ENCODE data around the gene NUFIP1.

Gene NUFIP1

GRCh38 chr13:44895953-44896335, 93.3 kb downstream of the NUFIP1 start:
- no peak for TF ChIP-seq POLR2A (IDR thresholded peaks at IDR 0.05; ENCODE audit: low read depth, low read length)
- no peak for TF ChIP-seq SPI1 (IDR thresholded peaks at IDR 0.05; ENCODE audit: low read depth, low read length)
- TF ChIP-seq POLR2AphosphoS5 (IDR thresholded peaks at IDR 0.05; ENCODE audit: low read depth, low read length), result no peak
- TF ChIP-seq PAX5 (IDR thresholded peaks at IDR 0.05; ENCODE audit: insufficient read depth, low read length, severe bottlenecking), result no peak
- TF ChIP-seq POU2F2 (IDR thresholded peaks at IDR 0.05; ENCODE audit: low read depth, low read length), result no peak
- TF ChIP-seq TAF1 (IDR thresholded peaks at IDR 0.05; ENCODE audit: low read depth, low read length), result no peak
- FAIRE-seq (no peak), DNase-seq (ENCODE audit: insufficient read length, low spot score) (no peak)

- TF ChIP-seq POLR2A (IDR thresholded peaks at IDR 0.05; ENCODE audit: low read depth, low read length), result no peak
- TF ChIP-seq SPI1 (IDR thresholded peaks at IDR 0.05; ENCODE audit: low read depth, low read length), result no peak
- TF ChIP-seq TAF1 (IDR thresholded peaks at IDR 0.05; ENCODE audit: low read depth, low read length), result no peak
- TF ChIP-seq POLR2AphosphoS5 (IDR thresholded peaks at IDR 0.05; ENCODE audit: low read depth, low read length), result no peak
- no peak for TF ChIP-seq POU2F2 (IDR thresholded peaks at IDR 0.05; ENCODE audit: low read depth, low read length)
- TF ChIP-seq PAX5 (IDR thresholded peaks at IDR 0.05; ENCODE audit: insufficient read depth, low read length, severe bottlenecking), result no peak
- FAIRE-seq, result no peak
- DNase-seq (ENCODE audit: insufficient read length, low spot score), result no peak
Measured at GRCh38 chr13:44895264-44895952, 93.9 kb downstream of the NUFIP1 start.

GRCh38 chr13:44894001-44894770, 95.1 kb downstream of the NUFIP1 start:
- FAIRE-seq (no peak), DNase-seq (ENCODE audit: insufficient read length, low spot score) (no peak)
- no peak for TF ChIP-seq SPI1 (IDR thresholded peaks at IDR 0.05; ENCODE audit: low read depth, low read length)
- no peak for TF ChIP-seq POLR2A (IDR thresholded peaks at IDR 0.05; ENCODE audit: low read depth, low read length)
- no peak for TF ChIP-seq TAF1 (IDR thresholded peaks at IDR 0.05; ENCODE audit: low read depth, low read length)
- TF ChIP-seq PAX5 (IDR thresholded peaks at IDR 0.05; ENCODE audit: insufficient read depth, low read length, severe bottlenecking), result no peak
- TF ChIP-seq POLR2AphosphoS5 (IDR thresholded peaks at IDR 0.05; ENCODE audit: low read depth, low read length), result no peak
- TF ChIP-seq POU2F2 (IDR thresholded peaks at IDR 0.05; ENCODE audit: low read depth, low read length), result no peak
